Activated T-helper 1 cell treated with anti-CD3 and anti-CD28 coated beads, Interleukin-2, amount 50 U/mL, for 16 hours (primary cell): ENCODE data around the gene MEFV.
A peak's percentile ranks its signal among the peaks of the same experiment; 100 is the strongest.

Experiments used
- DNase-seq, 2 donors: peaks; one replicate each; pipeline ENCODE4 v3.0.0-alpha.2; 2020; ENCODE audit warnings: low read depth in 1 of 2, low spot score in 1 of 2

MEFV gene

GRCh38 chr16:3268294-3268693, 11.9 kb upstream of the MEFV start:
- no peak for DNase-seq

DNA sequence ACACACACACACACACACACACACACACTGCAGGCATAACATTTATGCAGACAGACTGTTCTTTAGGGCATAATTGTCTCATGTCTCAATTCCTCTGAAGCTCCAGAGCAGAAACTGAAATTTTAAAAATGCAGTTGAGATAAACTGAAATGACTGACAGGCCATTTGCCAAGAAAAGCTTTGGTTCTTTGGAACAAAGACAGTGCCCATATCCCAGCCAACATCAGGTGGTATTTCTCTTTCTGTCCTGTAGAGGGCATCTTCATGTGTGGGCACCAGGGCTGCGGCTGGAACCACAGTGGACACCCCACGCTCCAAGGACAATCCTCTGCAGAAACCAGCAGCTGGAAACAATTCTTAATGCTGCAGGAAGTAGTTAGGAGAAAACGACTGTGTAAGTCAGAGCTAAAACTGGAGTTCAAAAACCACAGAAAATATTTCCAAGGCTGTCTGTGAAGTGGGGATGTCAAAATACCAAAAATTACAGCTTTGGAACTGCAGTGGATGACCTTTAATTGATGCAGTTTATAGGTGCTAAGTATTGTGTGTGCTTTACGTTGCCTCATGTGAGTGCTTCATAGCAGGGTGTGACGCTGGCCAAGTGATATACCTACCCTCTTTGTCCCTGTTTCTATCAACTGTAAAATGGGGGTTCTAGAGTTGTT, 10.6 kb upstream of the MEFV start:
- no peak for DNase-seq

GRCh38 chr16:3264137-3265036, 8.0 kb upstream of the MEFV start:
- peak; percentile 91 to 92 for DNase-seq

DNA sequence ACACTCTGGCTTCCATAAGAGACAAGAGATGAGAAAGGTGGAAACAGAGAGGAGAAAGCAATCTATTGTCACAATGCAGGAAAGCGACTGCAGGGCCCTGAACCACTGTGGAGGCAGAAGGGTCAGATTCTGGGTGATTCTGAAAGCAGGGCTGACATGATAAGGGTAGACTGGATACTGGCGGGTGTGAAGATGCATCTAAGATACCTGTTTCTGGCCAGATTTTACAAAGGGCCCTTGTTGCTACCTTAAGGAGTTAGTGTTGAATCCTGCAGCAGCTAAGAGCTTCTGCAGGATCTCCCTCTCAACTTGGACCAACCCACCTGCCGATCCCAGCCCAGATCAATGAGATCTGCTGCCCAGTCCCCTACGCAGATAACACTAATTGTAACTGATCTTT, 6.1 kb upstream of the MEFV start:
- DNase-seq, result no peak

DNA sequence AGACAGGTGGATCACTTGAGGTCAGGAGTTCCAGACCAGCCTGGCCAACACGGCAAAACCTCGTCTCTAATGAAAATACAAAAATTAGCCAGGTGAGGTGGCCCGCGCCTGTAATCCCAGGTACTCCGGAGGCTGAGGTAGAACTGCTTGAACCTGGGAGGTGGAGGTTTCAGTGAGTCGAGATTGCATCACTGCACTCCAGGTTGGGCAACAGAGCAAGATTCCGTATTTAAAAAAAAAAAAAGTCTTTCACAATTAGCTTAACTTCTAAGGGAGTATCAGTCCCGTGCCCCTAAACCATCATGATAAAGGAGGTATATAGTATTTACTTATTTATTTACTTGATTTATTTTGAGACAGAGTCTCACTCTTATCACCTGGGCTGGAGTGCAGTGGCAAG, 3.4 kb upstream of the MEFV start:
- DNase-seq, result no peak

GRCh38 chr16:3256866-3257465, 533 bp upstream of the MEFV start:
- no peak for DNase-seq

- no peak for DNase-seq
These were observed 2.1 kb downstream of the MEFV start for GRCh38 chr16:3254309-3254708.

GRCh38 chr16:3252967-3253366, 3.5 kb downstream of the MEFV start:
- no peak for DNase-seq

- DNase-seq, result no peak
These were observed 7.0 kb downstream of the MEFV start for GRCh38 chr16:3249451-3249850.

DNA sequence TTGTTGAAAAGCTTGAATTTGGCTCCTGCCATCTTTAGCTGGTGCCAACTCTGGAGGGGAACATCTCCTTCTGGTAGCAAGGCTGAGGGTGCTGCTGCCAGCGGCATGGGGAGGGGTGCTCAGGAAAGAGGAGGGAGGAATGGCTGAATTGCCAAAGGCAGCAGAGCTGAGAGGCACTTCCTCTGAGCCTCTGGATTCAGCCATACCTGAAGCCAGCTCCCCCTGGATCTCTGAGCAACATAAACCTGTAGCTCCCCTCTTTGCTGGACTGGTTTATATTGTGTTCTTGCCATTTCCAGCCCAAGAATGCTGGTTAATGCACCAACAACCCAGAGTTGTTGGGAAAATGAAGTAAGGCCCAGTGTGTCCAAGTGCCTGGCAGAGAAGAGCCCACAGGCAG, 7.4 kb downstream of the MEFV start:
- DNase-seq, result no peak

- no peak for DNase-seq
These were observed 7.8 kb downstream of the MEFV start for GRCh38 chr16:3248596-3248995.

- DNase-seq, result no peak
These were observed 9.6 kb downstream of the MEFV start for GRCh38 chr16:3246876-3247275.

GRCh38 chr16:3246002-3246401, 10.4 kb downstream of the MEFV start:
- no peak for DNase-seq

GRCh38 chr16:3243882-3244281, 12.6 kb downstream of the MEFV start:
- DNase-seq, result no peak

- no peak for DNase-seq
These were observed 13.7 kb downstream of the MEFV start for GRCh38 chr16:3242709-3243108.

DNA sequence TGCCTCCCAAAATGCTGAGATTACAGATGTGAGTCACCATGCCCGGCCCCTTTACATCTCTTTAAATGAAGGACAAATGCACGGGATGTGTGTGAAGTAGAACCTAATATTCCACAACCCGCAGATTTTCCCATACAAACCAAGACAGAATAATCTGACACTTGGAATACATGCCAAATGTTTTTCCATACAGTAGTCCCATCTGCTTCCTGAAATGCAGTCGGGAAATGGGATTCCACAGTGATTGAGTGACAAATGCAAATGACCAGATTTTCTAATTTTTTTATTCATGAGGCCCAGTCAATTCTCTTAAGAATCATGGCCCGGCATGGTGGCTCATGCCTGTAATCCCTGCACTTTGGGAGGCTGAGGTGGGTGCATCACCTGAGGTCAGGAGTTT, 14.7 kb downstream of the MEFV start:
- no peak for DNase-seq

DNA sequence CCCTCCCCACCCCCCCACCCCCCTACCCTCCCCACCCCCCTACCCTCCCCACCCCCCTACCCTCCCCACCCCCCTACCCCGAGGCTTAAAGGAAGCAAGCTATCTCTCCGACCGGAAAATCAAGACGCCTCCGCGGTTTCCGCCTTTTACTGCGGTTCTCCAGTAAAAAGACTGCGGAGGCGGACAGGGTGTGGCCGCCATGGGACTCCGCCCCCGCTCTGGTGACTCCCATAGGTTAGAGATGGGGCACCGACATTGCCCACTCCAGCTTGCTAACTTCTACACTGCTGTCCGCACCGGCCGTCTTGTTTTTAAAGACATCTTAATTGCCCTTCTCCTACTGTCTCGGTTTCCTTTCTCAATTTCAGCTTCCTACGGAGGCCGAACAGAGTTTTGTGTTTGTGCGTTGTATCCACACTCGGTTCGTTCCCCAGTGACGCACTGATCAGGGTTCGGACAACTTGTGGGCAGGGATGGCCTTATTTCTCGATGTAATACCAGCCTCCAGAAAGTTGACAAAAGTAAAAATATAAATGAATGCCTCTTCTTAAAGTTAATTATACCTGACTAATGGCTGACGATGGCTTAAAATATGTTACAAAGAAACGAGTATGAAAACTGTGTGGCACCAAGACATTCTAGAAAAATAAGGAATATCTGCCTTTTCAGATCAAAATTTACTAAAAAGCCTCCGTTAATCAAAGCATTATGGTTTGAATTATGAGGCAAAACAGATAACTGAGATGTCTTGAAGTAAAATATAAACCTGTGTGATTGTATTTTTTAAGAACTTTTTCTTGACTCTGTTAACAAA, 20.4 kb downstream of the MEFV start:
- DNase-seq, result peak in 1 of 2 donors; percentile 26

- peak; percentile 87 to 89 for DNase-seq
These were observed 21.4 kb downstream of the MEFV start, which contains the start of gene ZNF200 for GRCh38 chr16:3234857-3235561. ZNF200 (minus strand) TSS chr16:3235158; CDS start chr16:3233755, 1,403 bp downstream.

DNA sequence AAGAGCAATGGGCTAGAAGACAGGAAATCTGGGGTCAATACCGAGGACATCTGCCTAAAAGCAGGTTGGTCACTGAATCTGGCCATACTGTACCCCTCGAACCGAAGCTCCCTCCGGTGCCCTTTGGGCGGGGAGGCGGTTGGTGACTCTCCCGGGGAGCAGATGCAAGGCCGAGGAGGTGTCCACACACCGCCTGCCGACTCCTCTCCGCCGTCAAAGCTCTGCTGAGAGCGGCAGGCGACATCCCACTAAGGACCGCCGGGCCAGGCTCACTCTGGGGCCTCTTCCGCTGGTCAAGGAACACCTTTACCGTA, 21.9 kb downstream of the MEFV start:
- no peak for DNase-seq

DNA sequence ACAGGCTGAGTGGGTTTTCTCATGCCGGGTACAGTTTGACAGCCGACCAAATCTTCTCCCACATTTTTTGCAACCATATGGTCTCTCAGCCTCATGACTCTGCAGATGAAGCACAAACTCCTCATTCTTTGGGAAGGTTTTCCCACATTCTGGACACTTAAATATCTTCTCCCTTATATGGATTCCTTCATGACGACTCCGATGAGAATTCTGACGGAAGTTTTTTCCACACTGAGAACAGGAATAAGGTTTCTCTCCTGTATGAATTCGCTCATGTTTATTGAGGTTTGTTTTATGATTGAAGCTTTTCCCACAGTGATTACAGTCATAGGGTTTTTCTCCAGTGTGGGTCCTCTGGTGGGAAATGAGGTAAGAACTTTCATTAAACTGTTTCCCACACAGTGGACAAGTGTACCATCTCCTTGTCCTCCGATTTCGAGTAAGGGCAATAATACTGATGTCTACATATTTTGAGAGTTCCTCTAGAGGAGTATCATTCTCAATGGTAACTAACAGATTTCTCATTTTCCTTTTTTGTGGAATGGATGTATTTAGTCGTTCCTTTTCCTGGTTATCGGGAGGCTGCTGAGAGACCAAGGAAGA, 32.4 kb downstream of the MEFV start:
- no peak for DNase-seq
